ENCODE results near the gene STMP1.

The STMP1 gene

GRCh38 chr7:135723411-135723810 is 61.1 kb downstream of the STMP1 start:
- DNase-seq (ENCODE audit: low read depth): no peak
- H3K4me3 ChIP-seq (ENCODE audit: low read depth, low read length): no peak overlapping the region
- in situ Hi-C loops (cut with HindIII; ENCODE audit: low sequenced_read_pairs): loop anchor here (5.0 kb wide), 1 partner anchor 69 kb away; no protein-coding TSS in a partner anchor
- no peak for TF ChIP-seq CTCF (IDR thresholded peaks at IDR 0.05; ENCODE audit: low read depth, low read length, missing control alignments)
